ENCODE data around the gene COL8A2.

The COL8A2 gene

DNA sequence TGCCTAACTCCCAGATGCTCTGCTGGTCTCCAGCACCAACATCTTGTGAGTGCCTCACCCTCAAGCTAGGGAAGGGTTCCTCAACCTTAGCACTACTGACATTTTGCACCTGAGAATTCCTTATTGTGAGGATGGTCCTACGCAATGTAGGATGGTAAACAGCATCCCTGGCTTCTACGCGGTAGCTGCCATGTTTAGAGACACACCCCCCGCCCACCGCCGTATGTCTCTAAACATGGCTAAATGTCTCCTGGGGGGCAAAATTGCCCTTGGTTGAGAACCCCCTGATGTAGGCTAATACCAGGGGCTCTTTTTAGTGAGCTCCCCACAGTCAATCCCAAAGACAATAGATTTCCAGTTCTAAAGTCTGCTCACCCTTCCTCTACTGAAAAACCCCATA, 28.5 kb upstream of the COL8A2 start:
- in situ Hi-C loops (cut with HindIII; ENCODE audit: low sequenced_read_pairs): no loop called here
- DNase-seq (ENCODE audit: low read depth, low spot score): no peak
- H3K4me3 ChIP-seq (ENCODE audit: low read depth, low read length): no peak overlapping the region
- TF ChIP-seq, protein P1, sequence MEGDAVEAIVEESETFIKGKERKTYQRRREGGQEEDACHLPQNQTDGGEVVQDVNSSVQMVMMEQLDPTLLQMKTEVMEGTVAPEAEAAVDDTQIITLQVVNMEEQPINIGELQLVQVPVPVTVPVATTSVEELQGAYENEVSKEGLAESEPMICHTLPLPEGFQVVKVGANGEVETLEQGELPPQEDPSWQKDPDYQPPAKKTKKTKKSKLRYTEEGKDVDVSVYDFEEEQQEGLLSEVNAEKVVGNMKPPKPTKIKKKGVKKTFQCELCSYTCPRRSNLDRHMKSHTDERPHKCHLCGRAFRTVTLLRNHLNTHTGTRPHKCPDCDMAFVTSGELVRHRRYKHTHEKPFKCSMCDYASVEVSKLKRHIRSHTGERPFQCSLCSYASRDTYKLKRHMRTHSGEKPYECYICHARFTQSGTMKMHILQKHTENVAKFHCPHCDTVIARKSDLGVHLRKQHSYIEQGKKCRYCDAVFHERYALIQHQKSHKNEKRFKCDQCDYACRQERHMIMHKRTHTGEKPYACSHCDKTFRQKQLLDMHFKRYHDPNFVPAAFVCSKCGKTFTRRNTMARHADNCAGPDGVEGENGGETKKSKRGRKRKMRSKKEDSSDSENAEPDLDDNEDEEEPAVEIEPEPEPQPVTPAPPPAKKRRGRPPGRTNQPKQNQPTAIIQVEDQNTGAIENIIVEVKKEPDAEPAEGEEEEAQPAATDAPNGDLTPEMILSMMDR (IDR thresholded peaks at IDR 0.05; ENCODE audit: low read depth, low read length): no peak

DNA sequence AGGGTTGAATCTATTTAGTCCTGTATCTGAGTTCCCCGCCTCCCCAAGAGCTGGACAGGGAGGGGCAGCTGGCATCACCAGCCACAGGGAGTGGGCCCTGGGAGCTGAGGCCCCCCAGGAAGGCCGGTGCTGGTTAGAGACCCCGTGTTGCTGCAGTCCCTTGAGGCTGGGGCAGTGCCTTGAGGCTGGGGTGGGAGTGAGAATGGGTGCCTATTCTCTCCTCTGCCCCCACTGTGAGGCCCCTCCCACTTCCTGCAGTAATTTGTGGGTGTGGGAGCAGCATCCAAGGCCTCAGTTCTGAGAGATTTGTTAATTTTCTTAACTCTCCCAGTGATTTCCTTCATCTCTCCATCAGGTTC, 26.8 kb upstream of the COL8A2 start:
- in situ Hi-C loops (cut with HindIII; ENCODE audit: low sequenced_read_pairs): no loop called here
- TF ChIP-seq, protein P1 (IDR thresholded peaks at IDR 0.05; ENCODE audit: low read depth, low read length): no peak
- H3K4me3 ChIP-seq (ENCODE audit: low read depth, low read length): no peak overlapping the region
- no peak for DNase-seq (ENCODE audit: low read depth, low spot score)

DNA sequence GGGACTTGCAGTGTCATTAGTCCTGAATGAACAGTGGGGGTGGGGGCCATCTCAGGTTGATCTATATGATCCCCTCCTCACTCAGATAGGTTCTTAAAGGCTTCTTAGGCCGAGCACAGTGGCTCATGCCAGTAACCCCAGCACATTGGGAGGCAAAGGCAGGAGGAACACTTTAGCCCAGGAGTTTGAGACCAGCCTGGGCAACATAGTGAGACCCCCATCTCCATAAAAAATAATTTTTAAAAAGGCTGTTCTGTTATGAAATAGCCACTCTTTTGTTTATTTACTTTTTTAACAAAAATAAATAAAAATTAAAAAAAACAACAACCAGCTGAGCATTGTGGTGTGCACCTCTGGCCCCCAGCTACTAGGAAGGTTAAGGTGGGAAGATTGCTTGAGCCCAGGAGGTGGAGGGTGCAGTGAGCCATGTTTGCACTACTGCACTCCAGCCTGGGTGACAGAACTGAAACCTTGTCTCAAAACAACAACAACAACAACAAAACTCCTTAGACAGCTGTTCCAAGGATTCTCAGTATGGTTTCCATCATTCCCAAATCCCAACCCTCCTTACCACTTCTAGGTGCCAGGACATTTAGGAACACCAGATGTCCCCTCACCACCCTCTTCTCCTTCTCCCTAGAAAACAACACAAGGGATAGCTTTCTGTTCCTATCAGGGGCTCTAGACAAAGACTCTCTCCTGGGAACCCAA, 26.3 kb upstream of the COL8A2 start:
- no peak overlapping the region for H3K4me3 ChIP-seq (ENCODE audit: low read depth, low read length)
- DNase-seq (ENCODE audit: low read depth, low spot score): no peak
- TF ChIP-seq, protein P1 (IDR thresholded peaks at IDR 0.05; ENCODE audit: low read depth, low read length): no peak
- in situ Hi-C loops (cut with HindIII; ENCODE audit: low sequenced_read_pairs): no loop called here

DNA sequence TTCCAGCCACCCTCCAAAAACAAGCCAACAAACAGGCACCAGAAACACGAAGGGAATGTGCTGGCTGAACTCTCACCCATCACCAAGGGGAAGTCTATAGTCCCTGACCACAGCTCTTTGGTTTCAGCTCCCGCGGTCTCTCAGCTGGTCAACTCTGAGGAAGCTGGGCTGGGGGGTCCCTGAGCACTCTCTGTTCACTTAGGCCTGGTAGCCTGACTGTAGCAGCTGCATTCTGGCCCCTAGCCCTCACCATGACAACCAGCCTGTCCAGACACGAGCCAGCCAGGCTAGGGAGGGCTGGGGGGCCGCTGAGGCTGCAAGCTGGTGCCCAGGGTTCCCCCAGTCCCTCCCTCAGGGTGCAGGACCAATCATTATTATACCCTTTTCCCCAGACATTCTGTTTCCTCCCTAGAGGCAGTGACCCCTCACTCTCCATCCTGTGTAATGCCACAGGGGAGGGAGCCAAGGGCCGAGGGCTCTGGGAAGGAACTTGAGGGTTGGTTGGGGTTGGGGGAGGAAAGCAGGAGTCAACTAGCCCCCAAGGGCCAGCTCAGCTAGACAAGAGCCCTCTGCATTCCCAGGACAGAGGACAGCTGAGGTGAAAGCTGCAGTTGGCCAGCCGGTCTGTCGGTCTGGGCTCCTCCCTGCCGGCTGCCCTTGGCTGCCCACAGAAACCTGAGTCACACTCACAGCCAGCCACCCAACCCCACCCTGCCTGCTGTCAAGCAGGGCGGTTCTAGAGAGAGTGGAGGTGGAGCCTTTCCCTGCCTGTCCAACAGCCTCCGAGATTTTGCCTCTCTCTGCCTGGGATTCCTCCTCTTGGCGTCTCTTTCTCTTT, 25.5 kb upstream of the COL8A2 start:
- in situ Hi-C loops (cut with HindIII; ENCODE audit: low sequenced_read_pairs): no loop called here
- TF ChIP-seq, protein P1 (IDR thresholded peaks at IDR 0.05; ENCODE audit: low read depth, low read length): no peak
- peak; percentile 97 for DNase-seq (ENCODE audit: low read depth, low spot score)
- H3K4me3 ChIP-seq (ENCODE audit: low read depth, low read length): no peak overlapping the region

DNA sequence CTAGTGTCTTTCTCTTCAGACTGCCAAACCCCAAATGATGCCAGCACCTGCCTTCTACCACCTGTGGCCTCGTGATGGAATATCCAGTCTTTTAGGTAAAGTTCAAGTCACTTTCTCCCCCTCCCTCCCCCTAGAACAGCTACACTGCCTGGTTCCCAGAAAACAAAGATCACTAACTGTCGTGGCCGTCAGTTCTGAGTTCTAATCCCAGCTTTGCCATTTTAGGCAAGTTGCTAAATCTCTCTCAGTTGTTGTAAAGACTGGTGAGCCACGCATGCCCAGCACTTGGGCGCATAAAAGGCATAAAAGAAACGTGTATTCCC, 24.9 kb upstream of the COL8A2 start:
- H3K4me3 ChIP-seq (ENCODE audit: low read depth, low read length): no peak overlapping the region
- DNase-seq (ENCODE audit: low read depth, low spot score): no peak
- in situ Hi-C loops (cut with HindIII; ENCODE audit: low sequenced_read_pairs): loop anchor here (25.0 kb wide), 2 partner anchors 137 to 262 kb away; no protein-coding TSS in a partner anchor
- TF ChIP-seq, protein P1 (IDR thresholded peaks at IDR 0.05; ENCODE audit: low read depth, low read length): no peak

DNA sequence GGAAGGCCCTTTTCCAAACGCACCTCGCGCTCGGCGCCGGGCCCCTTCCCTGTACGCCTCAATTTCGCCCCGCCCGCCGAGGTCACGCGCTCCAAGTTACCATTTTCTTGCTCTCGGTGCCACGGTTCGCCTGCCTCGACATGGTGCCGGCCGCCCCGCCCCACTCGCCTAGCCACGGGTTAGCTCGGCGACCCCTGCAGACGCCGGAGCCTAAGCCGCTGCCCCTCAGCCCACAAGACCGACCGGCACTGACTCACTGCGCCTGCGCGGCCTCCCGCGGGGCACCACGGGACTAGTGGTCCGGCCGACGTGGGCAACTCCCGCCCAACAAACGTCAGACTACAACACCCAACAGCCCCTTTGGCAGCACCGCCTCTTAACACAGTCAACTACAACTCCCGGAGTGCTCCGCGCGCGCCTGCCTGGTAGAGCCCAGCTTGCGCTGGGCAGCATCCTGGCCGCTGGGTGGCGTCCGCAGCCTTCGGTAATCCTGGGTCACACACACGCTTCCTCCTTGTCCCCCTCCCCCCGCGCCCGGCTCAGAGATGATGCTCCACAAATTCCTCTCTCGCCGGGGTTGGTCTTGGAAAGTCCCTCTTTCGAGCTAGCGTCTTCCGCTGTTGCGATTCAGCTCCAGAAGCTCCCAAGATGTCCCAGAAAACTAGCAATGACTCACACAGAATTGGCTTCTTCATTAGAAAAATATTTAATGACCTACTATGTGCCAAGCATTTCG, 24.4 kb upstream of the COL8A2 start, which contains the start of gene TRAPPC3:
TSS of gene TRAPPC3 (minus strand) at position 250 of the 736 bp plus-strand sequence. CDS start at position 142, 108 bp downstream.
- TF ChIP-seq, protein P1 (IDR thresholded peaks at IDR 0.05; ENCODE audit: low read depth, low read length): peak; percentile 96
- in situ Hi-C loops (cut with HindIII; ENCODE audit: low sequenced_read_pairs): loop anchor here (25.0 kb wide), 2 partner anchors 138 to 263 kb away; no protein-coding TSS in a partner anchor
- peak; percentile 100 for DNase-seq (ENCODE audit: low read depth, low spot score)
- H3K4me3 ChIP-seq (ENCODE audit: low read depth, low read length): peak within 1 kb of the TSS; percentile 82
